ENCODE measurements around the gene RND1. TPM values are rescaled to one million over a fixed set of nuclear protein-coding genes. Genes with fewer than 3 reads are reported as not detected.

The RND1 gene
- total and polyA plus RNA-seq, 2 of the 13 experiments (the other 11 are each of a cell fraction or from before 2014, with no cell fraction given), result 1.8 to 1.9 TPM

DNA sequence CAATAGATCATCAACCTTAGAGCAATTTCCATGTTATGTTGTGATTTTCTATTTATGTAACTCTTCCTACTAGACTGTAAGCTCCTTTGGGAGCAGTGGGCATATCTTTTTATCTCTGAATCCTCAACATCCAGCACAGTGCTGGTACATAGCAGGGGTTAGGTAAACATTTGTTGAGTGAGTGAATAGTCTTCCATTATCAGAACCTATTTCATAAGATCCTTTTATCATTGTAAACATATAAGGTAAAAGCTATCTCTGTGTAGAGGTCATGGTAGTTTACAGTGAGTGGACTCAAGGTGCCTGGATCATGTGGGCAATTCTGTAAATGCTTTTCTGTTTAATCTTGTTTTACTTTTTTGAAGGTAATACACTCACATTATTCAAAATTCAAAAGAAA lies 44.5 kb upstream of the RND1 start (continued):
- TF ChIP-seq, protein P1, sequence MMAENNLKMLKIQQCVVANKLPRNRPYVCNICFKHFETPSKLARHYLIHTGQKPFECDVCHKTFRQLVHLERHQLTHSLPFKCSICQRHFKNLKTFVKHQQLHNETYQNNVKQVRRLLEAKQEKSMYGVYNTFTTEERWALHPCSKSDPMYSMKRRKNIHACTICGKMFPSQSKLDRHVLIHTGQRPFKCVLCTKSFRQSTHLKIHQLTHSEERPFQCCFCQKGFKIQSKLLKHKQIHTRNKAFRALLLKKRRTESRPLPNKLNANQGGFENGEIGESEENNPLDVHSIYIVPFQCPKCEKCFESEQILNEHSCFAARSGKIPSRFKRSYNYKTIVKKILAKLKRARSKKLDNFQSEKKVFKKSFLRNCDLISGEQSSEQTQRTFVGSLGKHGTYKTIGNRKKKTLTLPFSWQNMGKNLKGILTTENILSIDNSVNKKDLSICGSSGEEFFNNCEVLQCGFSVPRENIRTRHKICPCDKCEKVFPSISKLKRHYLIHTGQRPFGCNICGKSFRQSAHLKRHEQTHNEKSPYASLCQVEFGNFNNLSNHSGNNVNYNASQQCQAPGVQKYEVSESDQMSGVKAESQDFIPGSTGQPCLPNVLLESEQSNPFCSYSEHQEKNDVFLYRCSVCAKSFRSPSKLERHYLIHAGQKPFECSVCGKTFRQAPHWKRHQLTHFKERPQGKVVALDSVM (CRISPR knock-in tag; IDR thresholded peaks at IDR 0.05), result no peak
- TF ChIP-seq, protein P2, sequence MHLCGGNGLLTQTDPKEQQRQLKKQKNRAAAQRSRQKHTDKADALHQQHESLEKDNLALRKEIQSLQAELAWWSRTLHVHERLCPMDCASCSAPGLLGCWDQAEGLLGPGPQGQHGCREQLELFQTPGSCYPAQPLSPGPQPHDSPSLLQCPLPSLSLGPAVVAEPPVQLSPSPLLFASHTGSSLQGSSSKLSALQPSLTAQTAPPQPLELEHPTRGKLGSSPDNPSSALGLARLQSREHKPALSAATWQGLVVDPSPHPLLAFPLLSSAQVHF (CRISPR knock-in tag; IDR thresholded peaks at IDR 0.05), result no peak
- TF ChIP-seq GPN1 (CRISPR knock-in tag; IDR thresholded peaks at IDR 0.05; ENCODE audit: borderline replicate concordance), result no peak
- no peak for TF ChIP-seq EED (CRISPR knock-in tag; IDR thresholded peaks at IDR 0.05)
- peak; percentile 99 for TF ChIP-seq FOXA3 (CRISPR knock-in tag; IDR thresholded peaks at IDR 0.05)
- TF ChIP-seq, protein P3, sequence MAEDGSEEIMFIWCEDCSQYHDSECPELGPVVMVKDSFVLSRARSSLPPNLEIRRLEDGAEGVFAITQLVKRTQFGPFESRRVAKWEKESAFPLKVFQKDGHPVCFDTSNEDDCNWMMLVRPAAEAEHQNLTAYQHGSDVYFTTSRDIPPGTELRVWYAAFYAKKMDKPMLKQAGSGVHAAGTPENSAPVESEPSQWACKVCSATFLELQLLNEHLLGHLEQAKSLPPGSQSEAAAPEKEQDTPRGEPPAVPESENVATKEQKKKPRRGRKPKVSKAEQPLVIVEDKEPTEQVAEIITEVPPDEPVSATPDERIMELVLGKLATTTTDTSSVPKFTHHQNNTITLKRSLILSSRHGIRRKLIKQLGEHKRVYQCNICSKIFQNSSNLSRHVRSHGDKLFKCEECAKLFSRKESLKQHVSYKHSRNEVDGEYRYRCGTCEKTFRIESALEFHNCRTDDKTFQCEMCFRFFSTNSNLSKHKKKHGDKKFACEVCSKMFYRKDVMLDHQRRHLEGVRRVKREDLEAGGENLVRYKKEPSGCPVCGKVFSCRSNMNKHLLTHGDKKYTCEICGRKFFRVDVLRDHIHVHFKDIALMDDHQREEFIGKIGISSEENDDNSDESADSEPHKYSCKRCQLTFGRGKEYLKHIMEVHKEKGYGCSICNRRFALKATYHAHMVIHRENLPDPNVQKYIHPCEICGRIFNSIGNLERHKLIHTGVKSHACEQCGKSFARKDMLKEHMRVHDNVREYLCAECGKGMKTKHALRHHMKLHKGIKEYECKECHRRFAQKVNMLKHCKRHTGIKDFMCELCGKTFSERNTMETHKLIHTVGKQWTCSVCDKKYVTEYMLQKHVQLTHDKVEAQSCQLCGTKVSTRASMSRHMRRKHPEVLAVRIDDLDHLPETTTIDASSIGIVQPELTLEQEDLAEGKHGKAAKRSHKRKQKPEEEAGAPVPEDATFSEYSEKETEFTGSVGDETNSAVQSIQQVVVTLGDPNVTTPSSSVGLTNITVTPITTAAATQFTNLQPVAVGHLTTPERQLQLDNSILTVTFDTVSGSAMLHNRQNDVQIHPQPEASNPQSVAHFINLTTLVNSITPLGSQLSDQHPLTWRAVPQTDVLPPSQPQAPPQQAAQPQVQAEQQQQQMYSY (CRISPR knock-in tag; IDR thresholded peaks at IDR 0.05), result no peak
- TF ChIP-seq SNAPC2 (CRISPR knock-in tag; IDR thresholded peaks at IDR 0.05), result peak; percentile 38; the same call in 1 of the 2 replicates
- peak; percentile 77; the same call in 1 of the 2 replicates for TF ChIP-seq REPIN1 (CRISPR knock-in tag; IDR thresholded peaks at IDR 0.05; ENCODE audit: borderline replicate concordance, low read depth)
- 0 out of 2 replicates have a peak, but pooled peaks have one; percentile 26 for TF ChIP-seq ZSCAN29 (CRISPR knock-in tag; conservative IDR thresholded peaks at IDR 0.05)
- no peak for TF ChIP-seq NRL (CRISPR knock-in tag; IDR thresholded peaks at IDR 0.05; ENCODE audit: borderline replicate concordance)
- TF ChIP-seq ZNF644 (CRISPR knock-in tag; IDR thresholded peaks at IDR 0.05; ENCODE audit: low read depth), result peak; percentile 62; the same call in 1 of the 2 replicates
- no peak for TF ChIP-seq ZNF7 (CRISPR knock-in tag; IDR thresholded peaks at IDR 0.05)
- TF ChIP-seq, protein P4, sequence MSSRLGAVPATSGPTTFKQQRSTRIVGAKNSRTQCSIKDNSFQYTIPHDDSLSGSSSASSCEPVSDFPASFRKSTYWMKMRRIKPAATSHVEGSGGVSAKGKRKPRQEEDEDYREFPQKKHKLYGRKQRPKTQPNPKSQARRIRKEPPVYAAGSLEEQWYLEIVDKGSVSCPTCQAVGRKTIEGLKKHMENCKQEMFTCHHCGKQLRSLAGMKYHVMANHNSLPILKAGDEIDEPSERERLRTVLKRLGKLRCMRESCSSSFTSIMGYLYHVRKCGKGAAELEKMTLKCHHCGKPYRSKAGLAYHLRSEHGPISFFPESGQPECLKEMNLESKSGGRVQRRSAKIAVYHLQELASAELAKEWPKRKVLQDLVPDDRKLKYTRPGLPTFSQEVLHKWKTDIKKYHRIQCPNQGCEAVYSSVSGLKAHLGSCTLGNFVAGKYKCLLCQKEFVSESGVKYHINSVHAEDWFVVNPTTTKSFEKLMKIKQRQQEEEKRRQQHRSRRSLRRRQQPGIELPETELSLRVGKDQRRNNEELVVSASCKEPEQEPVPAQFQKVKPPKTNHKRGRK (CRISPR knock-in tag; IDR thresholded peaks at IDR 0.05), result no peak
- TF ChIP-seq, protein P5, sequence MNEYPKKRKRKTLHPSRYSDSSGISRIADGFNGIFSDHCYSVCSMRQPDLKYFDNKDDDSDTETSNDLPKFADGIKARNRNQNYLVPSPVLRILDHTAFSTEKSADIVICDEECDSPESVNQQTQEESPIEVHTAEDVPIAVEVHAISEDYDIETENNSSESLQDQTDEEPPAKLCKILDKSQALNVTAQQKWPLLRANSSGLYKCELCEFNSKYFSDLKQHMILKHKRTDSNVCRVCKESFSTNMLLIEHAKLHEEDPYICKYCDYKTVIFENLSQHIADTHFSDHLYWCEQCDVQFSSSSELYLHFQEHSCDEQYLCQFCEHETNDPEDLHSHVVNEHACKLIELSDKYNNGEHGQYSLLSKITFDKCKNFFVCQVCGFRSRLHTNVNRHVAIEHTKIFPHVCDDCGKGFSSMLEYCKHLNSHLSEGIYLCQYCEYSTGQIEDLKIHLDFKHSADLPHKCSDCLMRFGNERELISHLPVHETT (CRISPR knock-in tag; conservative IDR thresholded peaks at IDR 0.05), result no peak
- no peak for TF ChIP-seq ATF1 (CRISPR knock-in tag; IDR thresholded peaks at IDR 0.05)
- TF ChIP-seq, protein P6, sequence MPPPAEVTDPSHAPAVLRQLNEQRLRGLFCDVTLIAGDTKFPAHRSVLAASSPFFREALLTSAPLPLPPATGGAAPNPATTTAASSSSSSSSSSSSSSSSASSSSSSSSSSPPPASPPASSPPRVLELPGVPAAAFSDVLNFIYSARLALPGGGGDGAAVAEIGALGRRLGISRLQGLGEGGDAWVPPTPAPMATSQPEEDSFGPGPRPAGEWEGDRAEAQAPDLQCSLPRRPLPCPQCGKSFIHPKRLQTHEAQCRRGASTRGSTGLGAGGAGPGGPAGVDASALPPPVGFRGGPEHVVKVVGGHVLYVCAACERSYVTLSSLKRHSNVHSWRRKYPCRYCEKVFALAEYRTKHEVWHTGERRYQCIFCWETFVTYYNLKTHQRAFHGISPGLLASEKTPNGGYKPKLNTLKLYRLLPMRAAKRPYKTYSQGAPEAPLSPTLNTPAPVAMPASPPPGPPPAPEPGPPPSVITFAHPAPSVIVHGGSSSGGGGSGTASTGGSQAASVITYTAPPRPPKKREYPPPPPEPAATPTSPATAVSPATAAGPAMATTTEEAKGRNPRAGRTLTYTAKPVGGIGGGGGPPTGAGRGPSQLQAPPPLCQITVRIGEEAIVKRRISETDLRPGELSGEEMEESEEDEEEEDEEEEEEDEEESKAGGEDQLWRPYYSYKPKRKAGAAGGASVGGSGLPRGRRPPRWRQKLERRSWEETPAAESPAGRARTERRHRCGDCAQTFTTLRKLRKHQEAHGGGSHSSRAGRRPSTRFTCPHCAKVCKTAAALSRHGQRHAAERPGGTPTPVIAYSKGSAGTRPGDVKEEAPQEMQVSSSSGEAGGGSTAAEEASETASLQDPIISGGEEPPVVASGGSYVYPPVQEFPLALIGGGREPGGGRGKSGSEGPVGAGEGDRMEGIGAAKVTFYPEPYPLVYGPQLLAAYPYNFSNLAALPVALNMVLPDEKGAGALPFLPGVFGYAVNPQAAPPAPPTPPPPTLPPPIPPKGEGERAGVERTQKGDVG (CRISPR knock-in tag; IDR thresholded peaks at IDR 0.05; ENCODE audit: borderline replicate concordance), result no peak
- TF ChIP-seq MTA3 (CRISPR knock-in tag; IDR thresholded peaks at IDR 0.05), result no peak
- peak; percentile 99 for TF ChIP-seq BCL6 (CRISPR knock-in tag; IDR thresholded peaks at IDR 0.05)

All from HepG2 (cell line).